Measurements from ENCODE around the gene ZSWIM7.

DNA sequence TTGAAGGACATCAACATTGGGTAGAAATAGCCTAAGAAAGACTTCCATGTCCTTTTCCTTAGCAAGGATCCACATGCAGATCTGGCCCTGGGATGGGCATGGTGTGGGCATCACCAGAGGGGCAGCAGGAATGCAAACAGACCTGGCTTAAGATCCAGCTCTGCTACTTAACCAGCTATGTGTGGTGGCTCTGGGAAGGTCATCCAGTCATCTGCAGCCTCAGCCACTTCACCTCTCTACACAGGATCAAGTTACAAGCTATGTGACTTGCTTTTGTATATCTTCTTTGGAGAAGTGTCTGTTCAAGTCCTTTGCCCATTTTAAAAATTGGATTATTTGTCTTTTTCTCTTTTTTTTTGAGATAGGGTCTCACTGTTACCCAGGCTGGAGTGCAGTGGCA lies 68.1 kb downstream of the ZSWIM7 start:
- no peak for TF ChIP-seq CREB1 (CRISPR knock-in tag; IDR thresholded peaks at IDR 0.05)
- TF ChIP-seq, protein P1, sequence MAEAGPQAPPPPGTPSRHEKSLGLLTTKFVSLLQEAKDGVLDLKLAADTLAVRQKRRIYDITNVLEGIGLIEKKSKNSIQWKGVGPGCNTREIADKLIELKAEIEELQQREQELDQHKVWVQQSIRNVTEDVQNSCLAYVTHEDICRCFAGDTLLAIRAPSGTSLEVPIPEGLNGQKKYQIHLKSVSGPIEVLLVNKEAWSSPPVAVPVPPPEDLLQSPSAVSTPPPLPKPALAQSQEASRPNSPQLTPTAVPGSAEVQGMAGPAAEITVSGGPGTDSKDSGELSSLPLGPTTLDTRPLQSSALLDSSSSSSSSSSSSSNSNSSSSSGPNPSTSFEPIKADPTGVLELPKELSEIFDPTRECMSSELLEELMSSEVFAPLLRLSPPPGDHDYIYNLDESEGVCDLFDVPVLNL (CRISPR knock-in tag; IDR thresholded peaks at IDR 0.05; ENCODE audit: borderline replicate concordance, low read depth), result no peak
- no peak for TF ChIP-seq EMX1 (CRISPR knock-in tag; IDR thresholded peaks at IDR 0.05)
- TF ChIP-seq NFATC4 (CRISPR knock-in tag; IDR thresholded peaks at IDR 0.05), result no peak
- TF ChIP-seq, protein P2, sequence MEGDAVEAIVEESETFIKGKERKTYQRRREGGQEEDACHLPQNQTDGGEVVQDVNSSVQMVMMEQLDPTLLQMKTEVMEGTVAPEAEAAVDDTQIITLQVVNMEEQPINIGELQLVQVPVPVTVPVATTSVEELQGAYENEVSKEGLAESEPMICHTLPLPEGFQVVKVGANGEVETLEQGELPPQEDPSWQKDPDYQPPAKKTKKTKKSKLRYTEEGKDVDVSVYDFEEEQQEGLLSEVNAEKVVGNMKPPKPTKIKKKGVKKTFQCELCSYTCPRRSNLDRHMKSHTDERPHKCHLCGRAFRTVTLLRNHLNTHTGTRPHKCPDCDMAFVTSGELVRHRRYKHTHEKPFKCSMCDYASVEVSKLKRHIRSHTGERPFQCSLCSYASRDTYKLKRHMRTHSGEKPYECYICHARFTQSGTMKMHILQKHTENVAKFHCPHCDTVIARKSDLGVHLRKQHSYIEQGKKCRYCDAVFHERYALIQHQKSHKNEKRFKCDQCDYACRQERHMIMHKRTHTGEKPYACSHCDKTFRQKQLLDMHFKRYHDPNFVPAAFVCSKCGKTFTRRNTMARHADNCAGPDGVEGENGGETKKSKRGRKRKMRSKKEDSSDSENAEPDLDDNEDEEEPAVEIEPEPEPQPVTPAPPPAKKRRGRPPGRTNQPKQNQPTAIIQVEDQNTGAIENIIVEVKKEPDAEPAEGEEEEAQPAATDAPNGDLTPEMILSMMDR (IDR thresholded peaks at IDR 0.05), result no peak
- TF ChIP-seq, protein P3, sequence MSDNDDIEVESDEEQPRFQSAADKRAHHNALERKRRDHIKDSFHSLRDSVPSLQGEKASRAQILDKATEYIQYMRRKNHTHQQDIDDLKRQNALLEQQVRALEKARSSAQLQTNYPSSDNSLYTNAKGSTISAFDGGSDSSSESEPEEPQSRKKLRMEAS (CRISPR knock-in tag; IDR thresholded peaks at IDR 0.05), result no peak
- TF ChIP-seq NR2C2 (CRISPR knock-in tag; IDR thresholded peaks at IDR 0.05), result no peak

Measured in WTC11 (cell line).